Thyroid gland (tissue), 4 donors: Measurements from ENCODE around the gene QSOX2. TPM values are rescaled to one million over a fixed set of nuclear protein-coding genes. Genes with fewer than 3 reads are reported as not detected.

Experiments used
- DNase-seq, 2 donors: peaks; one replicate each; pipeline ENCODE4 v3.0.0-alpha.2; 2019
- H3K27ac ChIP-seq, 3 donors: fragments of 200-600 bp; sonication (generic); 1 replicate in 2 of 3; 2 replicates in 1 of 3; pipeline ENCODE4 v1.5.1; 2016 to 2019; ENCODE audit warnings: mild to moderate bottlenecking in 1 of 3, moderate library complexity in 1 of 3
- H3K27me3 ChIP-seq: fragments of 200-600 bp; sonication (generic); one replicate; pipeline ENCODE4 v1.5.1; 2019
- H3K36me3 ChIP-seq, 2 donors: fragments of 200-600 bp; sonication (generic); one replicate each; pipeline ENCODE4 v1.5.1; 2016 to 2019
- H3K4me1 ChIP-seq, 2 donors: fragments of 200-600 bp; sonication (generic); one replicate each; pipeline ENCODE4 v1.5.1; 2017 to 2019
- H3K4me3 ChIP-seq, 3 donors: fragments of 200-600 bp; sonication (generic); replicated peaks in 1 of 3; 1 replicate in 2 of 3; 2 replicates in 1 of 3; pipeline ENCODE4 v1.5.1; 2016; ENCODE audit warnings: mild to moderate bottlenecking in 1 of 3
- H3K9me3 ChIP-seq: fragments of 200-600 bp; sonication (generic); one replicate; pipeline ENCODE4 v1.5.1; 2017
- POLR2A ChIP-seq, 2 donors: fragments of 450-650 bp; IDR thresholded peaks; one replicate each; pipeline ENCODE4 v1.6.1; 2017; ENCODE audit warnings: antibody characterized with exemption in 2 of 2, mild to moderate bottlenecking in 2 of 2, moderate library complexity in 1 of 2
- WGBS, 2 donors: methylation state at CpG; one replicate each; pipeline ENCODE4 v1.1.5; 2017; 5-methylcytosine and 5-hydroxymethylcytosine counted together
- intact Hi-C: fragments of 100-400 bp; cut with DNase I; formaldehyde crosslinking; loops from one replicate; pipeline ENCODE4 v1.15.1; 2023
- total RNA-seq, 4 donors: library from RNA; depleted of rRNA; stranded (reverse); fragments of >200 nt; gene quantifications; one replicate each; pipeline ENCODE4 v1.2.3, GENCODE V29; 2016
- TF ChIP-seq, protein P1 (sequence below), 6 experiments: fragments of 200-600 bp in 3 of 6; fragments of 450-650 bp in 3 of 6; sonication (generic) in 3 of 6; IDR thresholded peaks; one replicate each; pipeline ENCODE4 v1.5.1; 2016 to 2019; ENCODE audit warnings: antibody characterized with exemption in 6 of 6, mild to moderate bottlenecking in 2 of 6, inconsistent platforms in 1 of 6, moderate library complexity in 1 of 6

The QSOX2 gene
- total RNA-seq, 4 donors from 2014 or later, result 8.9 to 19.1 (median 11.2) TPM

GRCh38 chr9:136230365-136230764 is 15.2 kb downstream of the QSOX2 start:
- WGBS, 2 donors, result 93 to 96% methylated on average over 10 of the region's 10 CpGs

GRCh38 chr9:136229096-136230065 is 16.2 kb downstream of the QSOX2 start:
- no peak for DNase-seq
- no peaks in the 10 kb centered on the region for H3K9me3 ChIP-seq
- peaks cover 0 to 3% of the 10 kb centered on the region in 2 donors for H3K36me3 ChIP-seq
- H3K4me3 ChIP-seq, result no peak overlapping the region
- no peak overlapping the region for H3K27ac ChIP-seq
- 82 to 92% methylated on average over 33 of the region's 33 CpGs for WGBS, 2 donors
- H3K4me1 ChIP-seq, result no peaks in the 10 kb centered on the region
- no peaks in the 10 kb centered on the region for H3K27me3 ChIP-seq
- intact Hi-C loops, result no loop called here
- TF ChIP-seq, protein P1, sequence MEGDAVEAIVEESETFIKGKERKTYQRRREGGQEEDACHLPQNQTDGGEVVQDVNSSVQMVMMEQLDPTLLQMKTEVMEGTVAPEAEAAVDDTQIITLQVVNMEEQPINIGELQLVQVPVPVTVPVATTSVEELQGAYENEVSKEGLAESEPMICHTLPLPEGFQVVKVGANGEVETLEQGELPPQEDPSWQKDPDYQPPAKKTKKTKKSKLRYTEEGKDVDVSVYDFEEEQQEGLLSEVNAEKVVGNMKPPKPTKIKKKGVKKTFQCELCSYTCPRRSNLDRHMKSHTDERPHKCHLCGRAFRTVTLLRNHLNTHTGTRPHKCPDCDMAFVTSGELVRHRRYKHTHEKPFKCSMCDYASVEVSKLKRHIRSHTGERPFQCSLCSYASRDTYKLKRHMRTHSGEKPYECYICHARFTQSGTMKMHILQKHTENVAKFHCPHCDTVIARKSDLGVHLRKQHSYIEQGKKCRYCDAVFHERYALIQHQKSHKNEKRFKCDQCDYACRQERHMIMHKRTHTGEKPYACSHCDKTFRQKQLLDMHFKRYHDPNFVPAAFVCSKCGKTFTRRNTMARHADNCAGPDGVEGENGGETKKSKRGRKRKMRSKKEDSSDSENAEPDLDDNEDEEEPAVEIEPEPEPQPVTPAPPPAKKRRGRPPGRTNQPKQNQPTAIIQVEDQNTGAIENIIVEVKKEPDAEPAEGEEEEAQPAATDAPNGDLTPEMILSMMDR (IDR thresholded peaks at IDR 0.05), result no peak
- no peak for TF ChIP-seq POLR2A (IDR thresholded peaks at IDR 0.05)

More at GRCh38 chr9:136230365-136230764, 15.2 kb downstream of the QSOX2 start:
- H3K4me3 ChIP-seq, result no peak overlapping the region
- no peaks in the 10 kb centered on the region for H3K36me3 ChIP-seq
- no peak overlapping the region for H3K27ac ChIP-seq
- H3K27me3 ChIP-seq, result no peaks in the 10 kb centered on the region
- no peak for DNase-seq
- TF ChIP-seq, protein P1 (IDR thresholded peaks at IDR 0.05), result no peak
- no peak for TF ChIP-seq POLR2A (IDR thresholded peaks at IDR 0.05)
- intact Hi-C loops, result no loop called here
- no peaks in the 10 kb centered on the region for H3K4me1 ChIP-seq
- no peaks in the 10 kb centered on the region for H3K9me3 ChIP-seq

GRCh38 chr9:136228107-136228875 is 17.3 kb downstream of the QSOX2 start:
- TF ChIP-seq, protein P1 (IDR thresholded peaks at IDR 0.05), result no peak
- no peak for TF ChIP-seq POLR2A (IDR thresholded peaks at IDR 0.05)
- intact Hi-C loops, result no loop called here
- WGBS, 2 donors, result 87 to 92% methylated on average over 18 of the region's 18 CpGs
- no peaks in the 10 kb centered on the region for H3K27me3 ChIP-seq
- no peak for DNase-seq
- H3K4me3 ChIP-seq, result no peak overlapping the region
- H3K36me3 ChIP-seq, result peaks cover 0 to 3% of the 10 kb centered on the region in 2 donors
- H3K27ac ChIP-seq, result no peak overlapping the region
- no peaks in the 10 kb centered on the region for H3K4me1 ChIP-seq
- no peaks in the 10 kb centered on the region for H3K9me3 ChIP-seq

DNA sequence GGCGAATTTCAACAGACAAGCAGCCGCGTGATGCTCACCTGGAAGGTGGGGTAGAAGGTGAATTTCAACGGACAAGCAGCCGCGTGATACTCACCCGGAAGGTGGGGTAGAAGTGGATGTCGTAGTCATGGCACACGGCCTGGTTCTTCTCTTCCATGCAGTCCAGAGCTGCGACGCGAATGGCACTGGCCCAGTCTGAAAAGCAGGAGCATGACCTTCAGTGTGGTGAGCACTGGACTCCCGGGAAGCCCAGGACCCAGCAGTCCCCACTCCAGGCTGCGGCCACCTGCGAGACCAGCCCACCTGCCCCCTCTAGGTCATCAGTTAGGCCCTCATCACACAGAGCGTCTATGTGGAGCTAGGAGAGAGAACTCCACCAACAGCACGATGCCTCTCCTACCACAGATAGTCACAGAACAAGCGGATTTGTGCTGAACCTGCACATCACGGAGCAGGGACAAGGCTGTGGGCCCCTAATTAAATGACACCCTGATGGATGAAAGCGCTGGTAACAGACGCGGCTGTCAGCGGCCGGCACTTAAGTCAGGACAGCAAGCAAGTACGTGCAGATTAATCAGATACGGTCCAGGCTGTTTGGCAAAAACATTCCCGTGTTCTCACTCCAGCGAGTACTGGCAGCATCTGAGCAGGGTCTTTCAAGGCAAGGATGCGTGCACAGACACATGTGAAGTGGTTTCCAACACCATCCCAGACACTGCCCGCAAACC is 18.8 kb downstream of the QSOX2 start:
- WGBS, 2 donors, result 93 to 94% methylated on average over 30 of the region's 30 CpGs
- peaks cover 0 to 3% of the 10 kb centered on the region in 2 donors for H3K36me3 ChIP-seq
- intact Hi-C loops, result no loop called here
- H3K9me3 ChIP-seq, result no peaks in the 10 kb centered on the region
- no peaks in the 10 kb centered on the region for H3K27me3 ChIP-seq
- no peak overlapping the region for H3K27ac ChIP-seq
- DNase-seq, result no peak
- no peaks in the 10 kb centered on the region for H3K4me1 ChIP-seq
- H3K4me3 ChIP-seq, result no peak overlapping the region
- TF ChIP-seq, protein P1 (IDR thresholded peaks at IDR 0.05), result no peak
- TF ChIP-seq POLR2A (IDR thresholded peaks at IDR 0.05), result no peak
